GM18907 (cell line): ENCODE measurements around the gene PCDHB14.
"Not testable (repeated sequence)": the region's sequence is repeated elsewhere in the genome, so short reads cannot be mapped to it uniquely, and the experiment has no call there.

Experiments
- ATAC-seq: cut with Tn5 transposase; IDR thresholded peaks from one replicate; pipeline ENCODE4 v1.9.1; 2021; ENCODE audit warnings: mild to moderate bottlenecking, moderate library complexity; ENCODE audit not compliant: unreplicated experiment

PCDHB14 gene

DNA sequence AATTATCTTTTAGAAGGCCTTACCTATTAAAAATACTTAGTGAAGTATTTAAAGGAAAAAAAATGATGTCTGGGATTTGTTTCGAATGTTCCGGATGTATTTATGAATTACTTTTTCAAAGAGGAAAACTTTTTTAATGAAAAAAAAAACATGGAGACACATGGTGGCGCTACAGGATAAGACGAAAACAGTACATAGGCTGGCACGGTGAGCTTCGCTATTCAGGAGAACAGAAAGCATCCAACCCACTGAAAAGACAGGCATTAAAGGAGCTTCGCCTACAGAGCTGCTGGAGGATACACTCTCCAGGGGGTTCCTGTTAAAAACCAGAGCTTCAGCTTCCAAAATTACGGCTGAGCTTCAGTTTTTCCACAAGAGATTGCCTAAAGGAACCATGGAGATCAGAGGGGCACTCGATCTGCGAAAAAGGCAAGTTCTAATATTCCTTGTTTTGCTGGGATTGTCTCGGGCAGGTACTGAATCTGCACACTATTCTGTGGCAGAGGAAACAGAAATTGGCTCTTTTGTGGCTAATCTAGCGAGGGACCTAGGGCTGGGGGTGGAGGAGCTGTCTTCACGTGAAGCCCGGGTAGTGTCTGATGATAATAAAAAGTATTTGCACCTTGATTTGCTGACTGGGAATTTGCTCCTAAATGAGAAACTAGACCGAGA lies at the start of gene PCDHB14:
TSS of gene PCDHB14 (plus strand) at position 232 of the 672 bp plus-strand sequence. CDS start at position 395, 163 bp downstream.
- no peak for ATAC-seq

DNA sequence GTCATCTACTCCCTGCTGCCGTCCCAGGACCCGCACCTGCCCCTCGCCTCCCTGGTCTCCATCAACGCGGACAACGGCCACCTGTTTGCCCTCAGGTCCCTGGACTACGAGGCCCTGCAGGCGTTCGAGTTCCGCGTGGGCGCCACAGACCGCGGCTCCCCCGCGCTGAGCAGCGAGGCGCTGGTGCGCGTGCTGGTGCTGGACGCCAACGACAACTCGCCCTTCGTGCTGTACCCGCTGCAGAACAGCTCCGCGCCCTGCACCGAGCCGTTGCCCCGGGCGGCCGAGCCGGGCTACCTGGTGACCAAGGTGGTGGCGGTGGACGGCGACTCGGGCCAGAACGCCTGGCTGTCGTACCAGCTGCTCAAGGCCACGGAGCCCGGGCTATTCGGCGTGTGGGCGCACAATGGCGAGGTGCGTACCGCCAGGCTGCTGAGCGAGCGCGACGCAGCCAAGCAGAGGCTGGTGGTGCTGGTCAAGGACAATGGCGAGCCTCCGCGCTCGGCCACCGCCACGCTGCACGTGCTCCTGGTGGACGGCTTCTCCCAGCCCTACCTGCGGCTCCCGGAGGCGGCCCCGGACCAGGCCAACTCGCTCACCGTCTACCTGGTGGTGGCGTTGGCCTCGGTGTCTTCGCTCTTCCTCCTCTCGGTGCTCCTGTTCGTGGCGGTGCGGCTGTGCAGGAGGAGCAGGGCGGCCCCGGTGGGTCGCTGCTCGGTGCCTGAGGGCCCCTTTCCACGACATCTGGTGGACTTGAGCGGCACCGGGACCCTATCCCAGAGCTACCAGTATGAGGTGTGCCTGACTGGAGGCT lies 48.6 kb upstream of the PCDHB14 start:
- not testable (repeated sequence) for ATAC-seq

DNA sequence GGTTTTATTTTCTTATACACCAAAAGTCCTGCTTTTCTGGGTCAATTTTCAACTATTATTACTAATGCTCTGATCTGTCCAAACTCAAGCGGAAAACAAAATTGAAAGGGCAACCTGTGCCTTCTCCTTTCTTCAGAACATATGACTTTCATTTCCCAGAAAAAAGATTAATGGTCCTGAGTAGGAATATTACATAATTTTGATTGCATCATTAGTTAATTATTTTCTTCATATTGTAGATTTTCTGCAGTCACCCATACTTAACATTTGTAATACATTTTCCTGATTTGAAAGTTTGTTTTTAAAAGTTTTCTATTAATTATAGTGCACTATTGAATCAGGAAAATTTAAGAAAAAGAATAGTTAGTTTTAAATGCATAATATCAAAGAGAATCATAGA lies 47.2 kb upstream of the PCDHB14 start:
- ATAC-seq = no peak

DNA sequence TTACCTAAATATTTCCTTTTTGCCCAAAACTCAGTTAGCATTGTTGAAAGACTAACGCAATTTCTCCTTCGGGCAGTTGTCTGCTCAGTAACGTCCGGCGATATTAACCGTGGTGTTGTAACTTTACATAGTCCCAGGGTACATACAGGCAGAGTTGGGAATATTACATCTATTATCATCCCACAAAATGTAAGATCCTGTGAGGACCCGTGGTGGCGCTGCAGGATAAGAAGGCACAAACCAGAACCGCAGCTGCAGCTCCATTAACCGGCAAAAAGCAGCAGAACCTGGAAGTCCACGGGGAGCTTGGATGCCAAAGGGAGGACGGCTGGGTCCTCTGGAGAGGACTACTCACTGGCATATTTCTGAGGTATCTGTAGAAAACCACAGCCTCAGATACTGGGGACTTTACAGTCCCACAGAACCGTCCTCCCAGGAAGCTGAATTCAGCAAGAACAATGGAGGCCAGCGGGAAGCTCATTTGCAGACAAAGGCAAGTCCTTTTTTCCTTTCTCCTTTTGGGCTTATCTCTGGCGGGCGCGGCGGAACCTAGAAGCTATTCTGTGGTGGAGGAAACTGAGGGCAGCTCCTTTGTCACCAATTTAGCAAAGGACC lies 45.5 kb upstream of the PCDHB14 start, which contains the start of gene PCDHB8:
TSS of gene PCDHB8 (plus strand) at position 214 of the 615 bp plus-strand sequence. CDS start at position 459, 245 bp downstream.
- not testable (repeated sequence) for ATAC-seq

DNA sequence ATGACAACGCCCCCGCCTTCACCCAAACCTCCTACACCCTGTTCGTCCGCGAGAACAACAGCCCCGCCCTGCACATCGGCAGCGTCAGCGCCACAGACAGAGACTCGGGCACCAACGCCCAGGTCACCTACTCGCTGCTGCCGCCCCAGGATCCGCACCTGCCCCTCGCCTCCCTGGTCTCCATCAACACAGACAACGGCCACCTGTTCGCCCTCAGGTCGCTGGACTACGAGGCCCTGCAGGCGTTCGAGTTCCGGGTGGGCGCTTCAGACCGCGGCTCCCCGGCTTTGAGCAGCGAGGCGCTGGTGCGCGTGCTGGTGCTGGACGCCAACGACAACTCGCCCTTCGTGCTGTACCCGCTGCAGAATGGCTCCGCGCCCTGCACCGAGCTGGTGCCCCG lies 43.8 kb upstream of the PCDHB14 start:
- ATAC-seq = not testable (repeated sequence)

DNA sequence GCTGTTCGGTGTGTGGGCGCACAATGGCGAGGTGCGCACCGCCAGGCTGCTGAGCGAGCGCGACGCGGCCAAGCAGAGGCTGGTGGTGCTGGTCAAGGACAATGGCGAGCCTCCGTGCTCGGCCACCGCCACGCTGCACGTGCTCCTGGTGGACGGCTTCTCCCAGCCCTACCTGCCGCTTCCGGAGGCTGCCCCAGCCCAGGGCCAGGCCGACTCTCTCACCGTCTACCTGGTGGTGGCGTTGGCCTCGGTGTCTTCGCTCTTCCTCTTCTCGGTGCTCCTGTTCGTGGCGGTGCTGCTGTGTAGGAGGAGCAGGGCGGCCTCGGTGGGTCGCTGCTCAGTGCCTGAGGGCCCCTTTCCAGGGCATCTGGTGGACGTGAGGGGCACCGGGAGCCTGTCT lies 43.3 kb upstream of the PCDHB14 start:
- ATAC-seq = not testable (repeated sequence)

DNA sequence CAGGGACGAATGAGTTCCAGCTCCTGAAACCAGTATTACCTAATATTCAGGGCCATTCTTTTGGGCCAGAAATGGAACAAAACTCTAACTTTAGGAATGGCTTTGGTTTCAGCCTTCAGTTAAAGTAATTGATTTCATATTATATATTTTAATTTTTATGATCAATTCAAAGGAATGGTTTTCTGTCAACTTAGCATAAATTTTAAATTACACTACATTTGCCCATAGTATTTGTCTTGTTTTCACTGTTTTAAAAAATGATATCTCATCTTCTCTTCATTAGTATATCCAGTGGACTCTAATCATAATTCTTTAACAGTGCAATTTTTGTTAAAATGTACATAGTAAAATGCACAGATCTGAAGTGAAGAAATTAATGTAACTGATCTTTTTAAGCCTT lies 42.8 kb upstream of the PCDHB14 start:
- ATAC-seq = no peak

DNA sequence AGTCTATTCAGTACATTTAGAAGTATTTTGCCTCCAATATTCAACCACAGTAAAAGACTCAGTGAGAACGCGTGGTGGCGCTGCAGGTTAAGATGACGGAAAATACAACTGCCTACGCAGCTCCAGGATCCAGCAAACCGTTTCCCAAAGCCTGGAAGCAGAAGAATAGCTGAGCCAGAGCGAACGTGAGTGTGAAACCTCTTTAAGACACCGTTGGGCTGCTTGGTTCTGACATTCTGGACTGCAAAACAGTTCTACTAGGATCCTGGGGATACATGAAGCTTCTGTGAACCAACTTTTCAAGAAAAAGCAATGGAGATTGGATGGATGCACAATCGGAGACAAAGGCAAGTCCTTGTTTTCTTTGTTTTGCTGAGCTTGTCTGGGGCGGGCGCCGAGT lies 40.9 kb upstream of the PCDHB14 start, which contains the start of gene PCDHB16:
TSS of gene PCDHB16 (plus strand) at position 140 of the 400 bp plus-strand sequence. CDS start at position 313, 173 bp downstream.
- ATAC-seq = no peak

DNA sequence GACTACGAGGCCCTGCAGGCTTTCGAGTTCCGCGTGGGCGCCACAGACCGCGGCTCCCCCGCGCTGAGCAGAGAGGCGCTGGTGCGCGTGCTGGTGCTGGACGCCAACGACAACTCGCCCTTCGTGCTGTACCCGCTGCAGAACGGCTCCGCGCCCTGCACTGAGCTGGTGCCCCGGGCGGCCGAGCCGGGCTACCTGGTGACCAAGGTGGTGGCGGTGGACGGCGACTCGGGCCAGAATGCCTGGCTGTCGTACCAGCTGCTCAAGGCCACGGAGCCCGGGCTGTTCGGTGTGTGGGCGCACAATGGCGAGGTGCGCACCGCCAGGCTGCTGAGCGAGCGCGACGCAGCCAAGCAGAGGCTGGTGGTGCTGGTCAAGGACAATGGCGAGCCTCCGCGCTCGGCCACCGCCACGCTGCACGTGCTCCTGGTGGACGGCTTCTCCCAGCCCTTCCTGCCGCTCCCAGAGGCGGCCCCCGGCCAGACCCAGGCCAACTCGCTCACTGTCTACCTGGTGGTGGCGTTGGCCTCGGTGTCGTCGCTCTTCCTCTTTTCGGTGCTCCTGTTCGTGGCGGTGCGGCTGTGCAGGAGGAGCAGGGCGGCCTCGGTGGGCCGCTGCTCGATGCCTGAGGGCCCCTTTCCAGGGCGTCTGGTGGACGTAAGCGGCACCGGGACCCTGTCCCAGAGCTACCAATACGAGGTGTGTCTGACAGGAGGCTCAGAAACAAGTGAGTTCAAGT lies 38.9 kb upstream of the PCDHB14 start:
- not testable (repeated sequence) for ATAC-seq

DNA sequence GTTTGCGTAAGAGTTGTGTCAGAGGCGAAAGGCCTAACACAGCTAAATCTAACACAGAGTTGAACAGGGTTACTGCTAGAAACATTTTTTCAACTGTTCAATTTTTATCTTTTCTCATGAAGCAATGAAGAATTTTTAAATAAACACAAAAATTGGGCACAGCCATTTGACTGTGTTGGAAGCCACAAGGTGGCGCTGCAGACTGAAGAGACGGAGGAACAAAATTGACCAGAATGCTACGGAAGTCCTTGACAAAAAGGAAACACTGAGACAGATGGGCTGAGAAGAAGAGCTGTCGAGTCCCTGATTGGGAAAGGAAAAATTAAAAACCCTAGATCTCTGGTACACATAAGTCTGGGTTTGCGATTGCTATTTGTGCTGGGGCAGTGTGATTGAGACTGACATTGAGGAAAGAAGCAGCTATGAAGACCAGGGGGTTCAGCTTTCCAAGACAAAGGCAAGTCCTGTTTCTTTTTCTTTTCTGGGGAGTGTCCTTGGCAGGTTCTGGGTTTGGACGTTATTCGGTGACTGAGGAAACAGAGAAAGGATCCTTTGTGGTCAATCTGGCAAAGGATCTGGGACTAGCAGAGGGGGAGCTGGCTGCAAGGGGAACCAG lies 36.1 kb upstream of the PCDHB14 start, which contains the start of gene PCDHB9:
TSS of gene PCDHB9 (plus strand) at position 265 of the 616 bp plus-strand sequence. CDS start at position 423, 158 bp downstream.
- ATAC-seq = no peak

DNA sequence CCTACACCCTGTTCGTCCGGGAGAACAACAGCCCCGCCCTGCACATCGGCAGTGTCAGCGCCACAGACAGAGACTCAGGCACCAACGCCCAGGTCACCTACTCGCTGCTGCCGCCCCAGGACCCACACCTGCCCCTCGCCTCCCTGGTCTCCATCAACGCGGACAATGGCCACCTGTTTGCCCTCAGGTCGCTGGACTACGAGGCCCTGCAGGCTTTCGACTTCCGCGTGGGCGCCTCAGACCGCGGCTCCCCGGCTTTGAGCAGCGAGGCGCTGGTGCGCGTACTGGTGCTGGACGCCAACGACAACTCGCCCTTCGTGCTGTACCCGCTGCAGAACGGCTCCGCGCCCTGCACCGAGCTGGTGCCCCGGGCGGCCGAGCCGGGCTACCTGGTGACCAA lies 34.5 kb upstream of the PCDHB14 start:
- ATAC-seq = not testable (repeated sequence)

DNA sequence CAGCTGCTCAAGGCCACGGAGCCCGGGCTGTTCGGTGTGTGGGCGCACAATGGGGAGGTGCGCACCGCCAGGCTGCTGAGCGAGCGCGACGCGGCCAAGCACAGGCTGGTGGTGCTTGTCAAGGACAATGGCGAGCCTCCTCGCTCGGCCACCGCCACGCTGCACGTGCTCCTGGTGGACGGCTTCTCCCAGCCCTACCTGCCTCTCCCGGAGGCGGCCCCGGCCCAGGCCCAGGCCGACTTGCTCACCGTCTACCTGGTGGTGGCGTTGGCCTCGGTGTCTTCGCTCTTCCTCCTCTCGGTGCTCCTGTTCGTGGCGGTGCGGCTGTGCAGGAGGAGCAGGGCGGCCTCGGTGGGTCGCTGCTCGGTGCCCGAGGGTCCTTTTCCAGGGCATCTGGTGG lies 34.0 kb upstream of the PCDHB14 start:
- not testable (repeated sequence) for ATAC-seq

DNA sequence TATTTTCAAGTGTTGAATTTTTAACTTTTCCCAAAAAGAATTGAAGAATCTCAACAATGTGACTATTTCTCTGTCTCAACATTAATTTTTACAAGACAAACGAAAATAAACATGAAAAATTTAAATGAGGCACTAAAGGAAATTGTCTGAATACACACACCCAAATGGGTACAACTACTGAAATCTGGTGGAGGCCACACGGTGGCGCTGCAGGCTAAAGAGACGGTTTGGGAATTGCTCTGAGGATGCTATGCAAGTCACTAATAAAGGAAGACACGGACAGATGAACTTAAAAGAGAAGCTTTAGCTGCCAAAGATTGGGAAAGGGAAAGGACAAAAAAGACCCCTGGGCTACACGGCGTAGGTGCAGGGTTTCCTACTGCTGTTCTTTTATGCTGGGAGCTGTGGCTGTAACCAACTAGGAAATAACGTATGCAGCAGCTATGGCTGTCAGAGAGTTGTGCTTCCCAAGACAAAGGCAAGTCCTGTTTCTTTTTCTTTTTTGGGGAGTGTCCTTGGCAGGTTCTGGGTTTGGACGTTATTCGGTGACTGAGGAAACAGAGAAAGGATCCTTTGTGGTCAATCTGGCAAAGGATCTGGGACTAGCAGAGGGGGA lies 30.9 kb upstream of the PCDHB14 start, which contains the start of gene PCDHB10:
TSS of gene PCDHB10 (plus strand) at position 244 of the 616 bp plus-strand sequence. CDS start at position 444, 200 bp downstream.
- ATAC-seq = no peak

DNA sequence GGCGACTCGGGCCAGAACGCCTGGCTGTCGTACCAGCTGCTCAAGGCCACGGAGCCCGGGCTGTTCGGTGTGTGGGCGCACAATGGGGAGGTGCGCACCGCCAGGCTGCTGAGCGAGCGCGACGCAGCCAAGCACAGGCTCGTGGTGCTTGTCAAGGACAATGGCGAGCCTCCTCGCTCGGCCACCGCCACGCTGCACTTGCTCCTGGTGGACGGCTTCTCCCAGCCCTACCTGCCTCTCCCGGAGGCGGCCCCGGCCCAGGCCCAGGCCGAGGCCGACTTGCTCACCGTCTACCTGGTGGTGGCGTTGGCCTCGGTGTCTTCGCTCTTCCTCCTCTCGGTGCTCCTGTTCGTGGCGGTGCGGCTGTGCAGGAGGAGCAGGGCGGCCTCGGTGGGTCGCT lies 28.8 kb upstream of the PCDHB14 start:
- not testable (repeated sequence) for ATAC-seq

DNA sequence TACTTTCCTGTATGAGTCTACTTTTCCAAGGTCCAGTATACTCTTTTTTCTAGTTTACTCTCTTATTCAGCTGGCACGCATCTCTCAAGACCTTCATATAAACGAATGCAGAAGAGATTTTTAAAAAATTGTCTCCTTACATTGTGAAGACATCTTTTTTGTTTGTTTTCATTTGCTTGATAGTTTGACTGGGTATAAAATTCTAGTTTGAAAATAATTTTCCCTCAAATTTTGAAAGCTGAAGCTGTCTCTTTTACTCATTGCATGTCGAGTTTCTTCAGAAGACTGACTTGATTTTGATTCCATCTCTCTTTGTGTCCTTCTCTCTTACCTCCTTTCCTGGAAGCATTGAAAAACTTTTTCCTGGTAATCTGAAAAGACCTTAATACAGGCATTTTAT lies 26.8 kb upstream of the PCDHB14 start:
- ATAC-seq = no peak

DNA sequence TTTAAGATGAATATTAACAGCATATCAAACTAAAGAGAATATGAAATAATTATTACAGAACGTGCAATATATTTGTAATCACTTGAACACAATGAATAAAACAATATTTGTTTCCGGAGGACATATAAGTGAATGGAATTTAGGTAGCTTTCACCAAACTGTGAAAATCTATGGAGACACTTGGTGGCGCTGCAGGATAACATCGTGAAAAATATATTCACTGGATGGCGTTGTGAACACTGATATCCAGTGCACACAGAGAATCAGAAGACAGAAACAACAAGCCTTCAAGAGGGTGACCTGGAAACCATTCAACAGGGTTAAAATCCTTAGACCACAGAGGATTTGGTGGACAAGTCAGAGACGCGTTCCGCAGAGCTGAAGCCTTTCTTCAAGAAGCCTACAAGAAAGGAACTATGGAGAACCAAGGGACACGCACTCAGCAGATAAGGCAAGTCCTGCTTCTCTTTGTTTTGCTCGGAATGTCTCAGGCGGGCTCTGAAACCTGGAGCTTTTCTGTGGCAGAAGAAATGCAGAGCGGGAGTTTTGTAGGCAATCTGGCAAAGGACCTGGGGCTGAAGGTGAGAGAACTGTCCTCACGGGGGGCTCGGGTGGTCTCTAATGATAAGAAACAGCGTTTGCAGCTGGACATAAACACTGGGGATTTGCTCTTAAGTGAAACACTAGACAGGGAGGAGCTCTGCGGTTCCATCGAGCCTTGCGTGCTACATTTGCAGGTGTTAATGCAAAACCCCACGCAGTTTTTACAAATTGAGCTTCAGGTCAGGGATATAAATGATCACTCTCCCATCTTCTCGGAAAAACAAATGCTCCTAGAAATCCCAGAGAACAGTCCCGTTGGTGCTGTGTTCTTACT lies 23.5 kb upstream of the PCDHB14 start, which contains the start of gene PCDHB11:
TSS of gene PCDHB11 (plus strand) at position 269 of the 877 bp plus-strand sequence. CDS start at position 417, 148 bp downstream.
- no peak for ATAC-seq

DNA sequence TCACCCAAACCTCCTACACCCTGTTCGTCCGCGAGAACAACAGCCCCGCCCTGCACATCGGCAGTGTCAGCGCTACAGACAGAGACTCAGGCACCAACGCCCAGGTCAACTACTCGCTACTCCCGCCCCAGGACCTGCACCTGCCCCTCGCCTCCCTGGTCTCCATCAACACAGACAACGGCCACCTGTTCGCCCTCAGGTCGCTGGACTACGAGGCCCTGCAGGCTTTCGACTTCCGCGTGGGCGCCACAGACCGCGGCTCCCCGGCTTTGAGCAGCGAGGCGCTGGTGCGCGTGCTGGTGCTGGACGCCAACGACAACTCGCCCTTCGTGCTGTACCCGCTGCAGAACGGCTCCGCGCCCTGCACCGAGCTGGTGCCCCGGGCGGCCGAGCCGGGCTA lies 22.0 kb upstream of the PCDHB14 start:
- ATAC-seq = not testable (repeated sequence)

DNA sequence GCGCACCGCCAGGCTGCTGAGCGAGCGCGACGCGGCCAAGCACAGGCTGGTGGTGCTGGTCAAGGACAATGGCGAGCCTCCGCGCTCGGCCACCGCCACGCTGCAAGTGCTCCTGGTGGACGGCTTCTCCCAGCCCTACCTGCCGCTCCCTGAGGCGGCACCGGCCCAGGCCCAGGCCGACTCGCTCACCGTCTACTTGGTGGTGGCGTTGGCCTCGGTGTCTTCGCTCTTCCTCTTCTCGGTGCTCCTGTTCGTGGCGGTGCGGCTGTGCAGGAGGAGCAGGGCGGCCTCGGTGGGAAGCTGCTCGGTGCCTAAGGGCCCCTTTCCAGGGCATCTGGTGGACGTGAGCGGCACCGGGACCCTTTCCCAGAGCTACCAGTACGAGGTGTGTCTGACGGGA lies 21.5 kb upstream of the PCDHB14 start:
- not testable (repeated sequence) for ATAC-seq
